Body of pancreas (tissue), 4 donors: Measurements from ENCODE around the gene SAA1.

Source experiments
- CTCF ChIP-seq, 7 experiments: fragments of 450-650 bp in 4 of 7; fragments of 200-600 bp in 3 of 7; sonication (generic) in 3 of 7; IDR thresholded peaks; one replicate each; pipeline ENCODE4 v1.5.1; 2016 to 2019; ENCODE audit warnings: antibody characterized with exemption in 7 of 7
- POLR2A ChIP-seq, 3 donors: fragments of 450-650 bp; IDR thresholded peaks; one replicate each; pipeline ENCODE4 v1.6.1; 2016; ENCODE audit warnings: antibody characterized with exemption in 3 of 3, mild to moderate bottlenecking in 2 of 3

- TF ChIP-seq CTCF (IDR thresholded peaks at IDR 0.05), result no peak
- no peak for TF ChIP-seq POLR2A (IDR thresholded peaks at IDR 0.05)
Measured at GRCh38 chr11:18315893-18316292, 49.8 kb downstream of the SAA1 start.
